ENCODE results near the gene CES1.

GRCh38 chr16:55825115-55825728 lies 7.7 kb downstream of the CES1 start:
- no peak for TF ChIP-seq POLR2AphosphoS5 (IDR thresholded peaks at IDR 0.05)
- no peak for TF ChIP-seq POLR2A (IDR thresholded peaks at IDR 0.05)
- no peak for TF ChIP-seq CTCF (IDR thresholded peaks at IDR 0.05)
- TF ChIP-seq EP300 (IDR thresholded peaks at IDR 0.05; ENCODE audit: low read depth) = no peak

All from transverse colon (tissue), 4 donors.